ENCODE results near the gene PLAC1. TPM values are rescaled to one million over a fixed set of nuclear protein-coding genes. Genes with fewer than 3 reads are reported as not detected.

PLAC1 gene
- total and polyA plus RNA-seq, 8 donors, result 0.18 to 0.77 (median 0.46) TPM; not detected in 2

GRCh38 chrX:134533952-134534351, 124.3 kb downstream of the PLAC1 start:
- no peak for DNase-seq
- H3K27me3 ChIP-seq, result no peaks in the 10 kb centered on the region
- TF ChIP-seq CTCF (IDR thresholded peaks at IDR 0.05), result no peak
- ATAC-seq, result no peak
- no peaks in the 10 kb centered on the region for H3K4me1 ChIP-seq
- H3K4me3 ChIP-seq, result no peak overlapping the region
- H3K27ac ChIP-seq, result no peak overlapping the region
- intact Hi-C loops (cut with DNase I), result no loop called here
- H3K9me3 ChIP-seq, result no peaks in the 10 kb centered on the region
- no peaks in the 10 kb centered on the region for H3K36me3 ChIP-seq

GRCh38 chrX:134533352-134533751, 124.9 kb downstream of the PLAC1 start:
- no peaks in the 10 kb centered on the region for H3K4me1 ChIP-seq
- no peaks in the 10 kb centered on the region for H3K9me3 ChIP-seq
- TF ChIP-seq CTCF (IDR thresholded peaks at IDR 0.05), result no peak
- intact Hi-C loops (cut with DNase I), result no loop called here
- no peak overlapping the region for H3K4me3 ChIP-seq
- DNase-seq (no peak), ATAC-seq (no peak)
- H3K27ac ChIP-seq, result no peak overlapping the region
- no peaks in the 10 kb centered on the region for H3K36me3 ChIP-seq
- H3K27me3 ChIP-seq, result no peaks in the 10 kb centered on the region

GRCh38 chrX:134530845-134531244, 127.4 kb downstream of the PLAC1 start:
- ATAC-seq (no peak), DNase-seq (no peak)
- TF ChIP-seq CTCF (IDR thresholded peaks at IDR 0.05), result no peak
- Histone ChIP-seq H3K27me3 (no peaks in the 10 kb centered on the region), H3K27ac (no peak overlapping the region), H3K4me3 (no peak overlapping the region), H3K36me3 (no peaks in the 10 kb centered on the region), H3K9me3 (no peaks in the 10 kb centered on the region), H3K4me1 (no peaks in the 10 kb centered on the region)
- intact Hi-C loops (cut with DNase I), result no loop called here

- Histone ChIP-seq H3K27ac (no peak overlapping the region), H3K36me3 (no peaks in the 10 kb centered on the region), H3K4me3 (no peak overlapping the region), H3K27me3 (no peaks in the 10 kb centered on the region), H3K4me1 (no peaks in the 10 kb centered on the region), H3K9me3 (no peaks in the 10 kb centered on the region)
- intact Hi-C loops (cut with DNase I), result no loop called here
- DNase-seq (no peak), ATAC-seq (no peak)
- no peak for TF ChIP-seq CTCF (IDR thresholded peaks at IDR 0.05)
Observed at GRCh38 chrX:134529481-134529880, 128.8 kb downstream of the PLAC1 start.

GRCh38 chrX:134528960-134529359, 129.3 kb downstream of the PLAC1 start:
- Histone ChIP-seq H3K27ac (no peak overlapping the region), H3K9me3 (no peaks in the 10 kb centered on the region), H3K27me3 (no peaks in the 10 kb centered on the region), H3K36me3 (no peaks in the 10 kb centered on the region), H3K4me3 (no peak overlapping the region), H3K4me1 (no peaks in the 10 kb centered on the region)
- intact Hi-C loops (cut with DNase I), result no loop called here
- no peak for DNase-seq
- TF ChIP-seq CTCF (IDR thresholded peaks at IDR 0.05), result no peak
- no peak for ATAC-seq

All from left lung (tissue), 10 donors.